Vagina (tissue), 2 donors: ENCODE results near the gene GATA6.

Source experiments
- CTCF ChIP-seq, 3 experiments: fragments of 450-650 bp in 2 of 3; fragments of 200-600 bp in 1 of 3; sonication (generic) in 1 of 3; IDR thresholded peaks; one replicate each; pipeline ENCODE4 v1.5.1; 2017 to 2019; ENCODE audit warnings: antibody characterized with exemption in 3 of 3, mild to moderate bottlenecking in 2 of 3, moderate library complexity in 2 of 3
- POLR2A ChIP-seq, 2 donors: fragments of 450-650 bp; IDR thresholded peaks; one replicate each; pipeline ENCODE4 v1.6.1; 2017; ENCODE audit warnings: antibody characterized with exemption in 2 of 2, mild to moderate bottlenecking in 2 of 2, moderate library complexity in 2 of 2

- TF ChIP-seq CTCF (IDR thresholded peaks at IDR 0.05): no peak
- no peak for TF ChIP-seq POLR2A (IDR thresholded peaks at IDR 0.05)
Observed at GRCh38 chr18:22145160-22145559, 24.2 kb upstream of the GATA6 start.
